MCF 10A (cell line): ENCODE measurements around the gene ARHGEF11. TPM values are rescaled to one million over a fixed set of nuclear protein-coding genes. Genes with fewer than 3 reads are reported as not detected.

Experiments used
- BruUV-seq: library from RNA; stranded (reverse); fragments of 400-500 nt; replicated peaks from 2 replicates; lab custom pipeline; 2021; lab: Mats Ljungman, UMichigan
- CTCF ChIA-PET: fragments of 300-600 bp; sonication (Branson Sonifier 250); formaldehyde crosslinking; extraction: SDS; loops from one replicate; lab custom pipeline; 2021; ENCODE audit warnings: antibody characterized with exemption, inconsistent platforms; lab: Yijun Ruan, JAX
- POLR2A ChIA-PET: fragments of 300-600, 350-650 bp; sonication (Branson Sonifier 250); formaldehyde crosslinking; extraction: SDS; loops from one replicate; lab custom pipeline; 2020; ENCODE audit warnings: antibody characterized with exemption, inconsistent platforms; lab: Yijun Ruan, JAX
- DNase-seq: peaks from one replicate; pipeline ENCODE4 v3.0.0-alpha.2; 2018; ENCODE audit not compliant: unreplicated experiment
- H3K27ac Mint-ChIP-seq: one replicate; pipeline ENCODE4 v1.8.0; 2022; ENCODE audit warnings: mild to moderate bottlenecking, low read depth, mixed read lengths; ENCODE audit not compliant: unreplicated experiment
- H3K27me3 Mint-ChIP-seq: one replicate; pipeline ENCODE4 v1.8.0; 2022; ENCODE audit warnings: mixed read lengths; ENCODE audit not compliant: insufficient read depth, unreplicated experiment
- H3K36me3 Mint-ChIP-seq: one replicate; pipeline ENCODE4 v1.8.0; 2022; ENCODE audit warnings: mild to moderate bottlenecking, moderate library complexity, mixed read lengths; ENCODE audit not compliant: insufficient read depth, unreplicated experiment
- H3K4me1 Mint-ChIP-seq: one replicate; pipeline ENCODE4 v1.8.0; 2022; ENCODE audit warnings: mixed read lengths; ENCODE audit not compliant: insufficient read depth, unreplicated experiment
- H3K4me3 Mint-ChIP-seq: one replicate; pipeline ENCODE4 v1.8.0; 2022; ENCODE audit warnings: mild to moderate bottlenecking, moderate library complexity, mixed read lengths; ENCODE audit not compliant: unreplicated experiment
- H3K9me3 Mint-ChIP-seq: one replicate; pipeline ENCODE4 v1.8.0; 2022; ENCODE audit warnings: mixed read lengths; ENCODE audit not compliant: unreplicated experiment
- CTCF ChIP-seq: fragments of 200-600 bp; IDR thresholded peaks from one replicate; pipeline ENCODE4 v1.8.0; 2022; ENCODE audit warnings: antibody characterized with exemption, mild to moderate bottlenecking; ENCODE audit not compliant: unreplicated experiment
- intact Hi-C: fragments of 100-400 bp; cut with micrococcal nuclease; formaldehyde crosslinking; loops from 2 replicates; pipeline ENCODE4 v1.14.1; 2022
- total RNA-seq: library from RNA; stranded (reverse); gene quantifications from 2 replicates; pipeline ENCODE4 v1.2.3, GENCODE V29; 2022

The ARHGEF11 gene
- total RNA-seq, 1 experiment from 2014 or later, result 34.5 TPM

- CTCF ChIA-PET, result interaction anchor here (0.7 kb wide), 1 partner anchor 99 kb away, joined by 6 read pairs; no protein-coding TSS in a partner anchor
- Mint-ChIP-seq H3K36me3 (peaks cover 61% of the 10 kb centered on the region), H3K4me1 (no peaks in the 10 kb centered on the region), H3K27ac (no peak overlapping the region), H3K9me3 (no peaks in the 10 kb centered on the region), H3K4me3 (no peak overlapping the region), H3K27me3 (no peaks in the 10 kb centered on the region)
- no TSS peak for BruUV-seq
- POLR2A ChIA-PET, result no interaction called here
- TF ChIP-seq CTCF, result no peak
- intact Hi-C loops, result no loop called here
- DNase-seq, result no peak
These were observed 70.5 kb downstream of the ARHGEF11 start for GRCh38 chr1:156975084-156975483.

GRCh38 chr1:156973417-156973816, 72.1 kb downstream of the ARHGEF11 start:
- CTCF ChIA-PET, result interaction anchor here (0.6 to 1.1 kb wide), 4 partner anchors 12 to 975 kb away, joined by 3 to 4 read pairs (median 4); no protein-coding TSS in a partner anchor
- Mint-ChIP-seq H3K36me3 (peaks cover 53% of the 10 kb centered on the region), H3K4me1 (no peaks in the 10 kb centered on the region), H3K4me3 (no peak overlapping the region), H3K9me3 (no peaks in the 10 kb centered on the region), H3K27me3 (no peaks in the 10 kb centered on the region), H3K27ac (no peak overlapping the region)
- TF ChIP-seq CTCF, result no peak
- POLR2A ChIA-PET, result no interaction called here
- no peak for DNase-seq
- intact Hi-C loops, result no loop called here
- no TSS peak for BruUV-seq

GRCh38 chr1:156970017-156970416, 75.5 kb downstream of the ARHGEF11 start:
- Mint-ChIP-seq H3K27me3 (no peaks in the 10 kb centered on the region), H3K9me3 (no peaks in the 10 kb centered on the region), H3K4me1 (no peaks in the 10 kb centered on the region), H3K27ac (no peak overlapping the region), H3K36me3 (peaks cover 28% of the 10 kb centered on the region), H3K4me3 (no peak overlapping the region)
- no TSS peak for BruUV-seq
- no peak for DNase-seq
- ChIA-PET POLR2A (interaction anchor here (1.0 kb wide), 1 partner anchor 20 kb away, joined by 3 read pairs; no protein-coding TSS in a partner anchor), CTCF (interaction anchor here (0.5 to 2.5 kb wide), 9 partner anchors 11 to 133 kb away, joined by 3 to 10 read pairs (median 3); no protein-coding TSS in a partner anchor)
- intact Hi-C loops, result no loop called here
- TF ChIP-seq CTCF, result no peak

- Mint-ChIP-seq H3K36me3 (peaks cover 26% of the 10 kb centered on the region), H3K27ac (no peak overlapping the region), H3K9me3 (no peaks in the 10 kb centered on the region), H3K4me1 (no peaks in the 10 kb centered on the region), H3K27me3 (no peaks in the 10 kb centered on the region), H3K4me3 (no peak overlapping the region)
- CTCF ChIA-PET, result interaction anchor here (0.6 to 2.5 kb wide), 5 partner anchors 11 to 90 kb away, joined by 3 to 10 read pairs (median 3); no protein-coding TSS in a partner anchor
- POLR2A ChIA-PET, result interaction anchor here (0.7 kb wide), 1 partner anchor 168 kb away, joined by 3 read pairs; no protein-coding TSS in a partner anchor
- intact Hi-C loops, result loop anchor here (10.0 kb wide), 1 partner anchor 95 kb away; no protein-coding TSS in a partner anchor
- TF ChIP-seq CTCF, result no peak
- no peak for DNase-seq
- BruUV-seq, result no TSS peak
These were observed 76.0 kb downstream of the ARHGEF11 start for GRCh38 chr1:156969496-156969895.
